Endothelial cell of umbilical vein (primary cell): Measurements from ENCODE around the gene BTLA. TPM values are rescaled to one million over a fixed set of nuclear protein-coding genes. Genes with fewer than 3 reads are reported as not detected.

Experiments used
- BruUV-seq: library from RNA; stranded (reverse); fragments of 400-500 nt; replicated peaks from 2 replicates; lab custom pipeline; 2021; lab: Mats Ljungman, UMichigan
- CTCF ChIA-PET: fragments of 300-600, 350-600 bp; sonication (Branson Sonifier 250); formaldehyde crosslinking; loops from one replicate; lab custom pipeline; 2021; ENCODE audit warnings: antibody characterized with exemption, inconsistent platforms; lab: Charles Lee
- POLR2A ChIA-PET: fragments of 300-600, 350-600 bp; sonication (Branson Sonifier 250); formaldehyde crosslinking; loops from one replicate; lab custom pipeline; 2021; ENCODE audit warnings: antibody characterized with exemption, inconsistent platforms; lab: Charles Lee
- DNase-seq: peaks from one replicate; pipeline ENCODE4 v3.0.0-alpha.2; 2011; ENCODE audit warnings: low read depth, low spot score
- FAIRE-seq: peaks from 2 replicates; lab custom pipeline; 2011; peaks lifted over from hg19 to GRCh38; lab: Jason Lieb, UNC
- H2AFZ ChIP-seq: 2 replicates; pipeline ENCODE4 v1.6.0; 2012; ENCODE audit warnings: low read depth, low read length, control low read depth, inconsistent platforms
- H3K27ac ChIP-seq: 2 replicates; pipeline ENCODE4 v1.5.1; 2011; ENCODE audit warnings: low read depth, mild to moderate bottlenecking, control low read depth, low read length, moderate library complexity; ENCODE audit not compliant: insufficient read depth
- H3K27me3 ChIP-seq, 2 experiments: 2 replicates each; pipeline versions ENCODE4 v1.6.0 to v1.6.1; 2011; ENCODE audit warnings: low read length in 2 of 2, mixed read lengths in 1 of 2; ENCODE audit not compliant: control insufficient read depth in 2 of 2, insufficient read depth in 2 of 2
- H3K36me3 ChIP-seq, 2 experiments: 2 replicates in 1 of 2; 3 replicates in 1 of 2; pipeline ENCODE4 v1.5.1; 2011; ENCODE audit warnings: low read length in 2 of 2, mild to moderate bottlenecking in 1 of 2, moderate library complexity in 1 of 2; ENCODE audit not compliant: control insufficient read depth in 2 of 2, insufficient read depth in 2 of 2; ENCODE audit errors: extremely low read depth in 1 of 2
- H3K4me1 ChIP-seq: 3 replicates; pipeline ENCODE4 v1.5.1; 2011; ENCODE audit warnings: mild to moderate bottlenecking, low read length; ENCODE audit not compliant: control insufficient read depth, insufficient read depth; ENCODE audit errors: extremely low read depth
- H3K4me2 ChIP-seq: 2 replicates; pipeline ENCODE4 v1.6.1; 2011; ENCODE audit warnings: low read length, control low read depth, mixed read lengths; ENCODE audit not compliant: insufficient read depth
- H3K4me3 ChIP-seq, 3 experiments: fragments of 200-600 bp in 1 of 3; sonication (generic), shearing (Covaris generic) in 1 of 3; replicated peaks in 1 of 3; 2 replicates each; pipeline ENCODE4 v1.5.1; 2011 to 2016; ENCODE audit warnings: control low read depth in 3 of 3, low read length in 3 of 3, mild to moderate bottlenecking in 2 of 3, inconsistent platforms in 1 of 3, low read depth in 1 of 3, moderate library complexity in 1 of 3; ENCODE audit not compliant: insufficient read depth in 1 of 3
- H3K79me2 ChIP-seq: 2 replicates; pipeline ENCODE4 v1.6.0; 2012; ENCODE audit warnings: low read length, inconsistent platforms; ENCODE audit not compliant: control insufficient read depth, insufficient read depth
- H3K9ac ChIP-seq: replicated peaks from 2 replicates; pipeline ENCODE3; 2011; ENCODE audit warnings: low read length, control low read depth; ENCODE audit not compliant: insufficient read depth; ENCODE audit errors: extremely low read depth
- H3K9me1 ChIP-seq: replicated peaks from 3 replicates; pipeline ENCODE4 v1.6.0; 2011; ENCODE audit warnings: mild to moderate bottlenecking, low read length; ENCODE audit not compliant: control insufficient read depth, insufficient read depth; ENCODE audit errors: extremely low read depth
- H3K9me3 ChIP-seq: replicated peaks from 2 replicates; pipeline ENCODE4 v1.5.1; 2012; ENCODE audit warnings: low read length, inconsistent platforms; ENCODE audit not compliant: control insufficient read depth, insufficient read depth
- H4K20me1 ChIP-seq: replicated peaks from 2 replicates; pipeline ENCODE3; 2011; ENCODE audit warnings: mild to moderate bottlenecking, low read length; ENCODE audit not compliant: control insufficient read depth, insufficient read depth; ENCODE audit errors: extremely low read depth
- CTCF ChIP-seq, 2 donors: IDR thresholded peaks; 1 replicate in 1 of 2; 2 replicates in 1 of 2; pipeline ENCODE4 v1.5.1; 2011; ENCODE audit warnings: low read length in 2 of 2, mild to moderate bottlenecking in 2 of 2, moderate library complexity in 2 of 2, control low read depth in 1 of 2, inconsistent platforms in 1 of 2, low read depth in 1 of 2; ENCODE audit not compliant: insufficient read depth in 1 of 2; ENCODE audit errors: extremely low read depth in 1 of 2
- EZH2 ChIP-seq: IDR thresholded peaks from 2 replicates; pipeline ENCODE4 v1.6.1; 2012; ENCODE audit warnings: borderline replicate concordance, low read depth, mild to moderate bottlenecking, moderate library complexity, low read length, inconsistent platforms; ENCODE audit not compliant: severe bottlenecking
- FOS ChIP-seq: IDR thresholded peaks from 2 replicates; pipeline ENCODE4 v1.6.1; 2011; ENCODE audit warnings: mild to moderate bottlenecking, low read length, moderate library complexity, borderline replicate concordance; ENCODE audit not compliant: insufficient read depth
- GATA2 ChIP-seq: IDR thresholded peaks from 2 replicates; pipeline ENCODE4 v1.7.0; 2011; ENCODE audit warnings: low read depth, mild to moderate bottlenecking, moderate library complexity, mixed read lengths, low read length; ENCODE audit not compliant: insufficient read length, insufficient read depth
- JUN ChIP-seq: IDR thresholded peaks from 2 replicates; pipeline ENCODE4 v1.6.1; 2011; ENCODE audit warnings: borderline replicate concordance, low read depth; ENCODE audit not compliant: insufficient read length, insufficient read depth
- MAX ChIP-seq: IDR thresholded peaks from 2 replicates; pipeline ENCODE4 v1.6.1; 2011; ENCODE audit not compliant: insufficient read depth, insufficient read length
- MYC ChIP-seq: IDR thresholded peaks from one replicate; pipeline ENCODE4 v1.6.1; 2011; ENCODE audit warnings: mild to moderate bottlenecking, low read depth, low read length
- POLR2A ChIP-seq: IDR thresholded peaks from 2 replicates; pipeline ENCODE4 v1.6.1; 2012; ENCODE audit warnings: low read depth, mild to moderate bottlenecking, control low read depth, low read length
- POLR2AphosphoS5 ChIP-seq: IDR thresholded peaks from 2 replicates; pipeline ENCODE4 v1.6.1; 2012; ENCODE audit warnings: low read depth, mild to moderate bottlenecking, control low read depth, low read length, moderate library complexity; ENCODE audit not compliant: insufficient read depth
- dilution Hi-C: fragments of 300-500 bp; cut with MboI; formaldehyde crosslinking; loops from one replicate; pipeline ENCODE4 v1.15.0; 2019; ENCODE audit warnings: low sequenced_read_pairs; ENCODE audit not compliant: extremely low pct_ligation_motif_present
- intact Hi-C: fragments of 100-400 bp; cut with micrococcal nuclease; formaldehyde crosslinking; loops from one replicate; pipeline ENCODE4 v1.10.0; 2022
- polyA plus RNA-seq, 4 experiments: library from polyadenylated mRNA; depleted of rRNA in 3 of 4; stranded (reverse) in 3 of 4; unstranded in 1 of 4; fragments of >200 nt; gene quantifications; 2 replicates each; pipeline versions ENCODE4 v1.2.1 to v1.2.3, GENCODE V29; 2011 to 2012; ENCODE audit warnings: missing spikeins in 1 of 4
- total RNA-seq: library from RNA; stranded (reverse); gene quantifications from 2 replicates; pipeline ENCODE4 v1.2.3, GENCODE V29; 2021

BTLA gene
- total and polyA plus RNA-seq, 2 donors (not counting 3 experiments of a cell fraction or from before 2014, with no cell fraction given) = not detected

GRCh38 chr3:112474796-112475195, 24.5 kb downstream of the BTLA start:
- Histone ChIP-seq H3K4me2 (no peak overlapping the region), H3K4me1 (no peaks in the 10 kb centered on the region), H3K36me3 (no peaks in the 10 kb centered on the region), H4K20me1 (no peaks in the 10 kb centered on the region), H3K4me3 (no peak overlapping the region), H3K9me3 (no peaks in the 10 kb centered on the region), H2AFZ (no peak overlapping the region), H3K79me2 (no peaks in the 10 kb centered on the region), H3K9me1 (no peaks in the 10 kb centered on the region), H3K27ac (no peak overlapping the region), H3K27me3 (no peaks in the 10 kb centered on the region), H3K9ac (no peak overlapping the region)
- intact Hi-C loops (no loop called here), dilution Hi-C loops (no loop called here)
- TF ChIP-seq GATA2 (no peak), MYC (no peak), MAX (no peak), FOS (no peak), CTCF (IDR thresholded peaks at IDR 0.05; ENCODE audit: extremely low read depth in 1 of 2, insufficient read depth in 1 of 2, low read depth in 1 of 2, low read length in 2 of 2) (no peak), JUN (no peak), EZH2 (no peak), POLR2A (no peak), POLR2AphosphoS5 (no peak)
- ChIA-PET POLR2A (no interaction called here), CTCF (no interaction called here)
- DNase-seq (no peak), FAIRE-seq (no peak)
- BruUV-seq = no TSS peak
